Vagina (tissue), 2 donors: ENCODE results near the gene HPCAL1. TPM values are rescaled to one million over a fixed set of nuclear protein-coding genes. Genes with fewer than 3 reads are reported as not detected.

Experiments used
- DNase-seq, 2 donors: peaks; one replicate each; pipeline ENCODE4 v3.0.0-alpha.2; 2017; ENCODE audit errors: extremely low spot score in 2 of 2
- H3K27ac ChIP-seq: fragments of 200-600 bp; sonication (generic); one replicate; pipeline ENCODE4 v1.5.1; 2019
- H3K27me3 ChIP-seq: fragments of 200-600 bp; sonication (generic); one replicate; pipeline ENCODE4 v1.5.1; 2019
- H3K36me3 ChIP-seq, 2 donors: fragments of 200-600 bp; sonication (generic); one replicate each; pipeline ENCODE4 v1.5.1; 2017 to 2019
- H3K4me1 ChIP-seq: fragments of 200-600 bp; sonication (generic); one replicate; pipeline ENCODE4 v1.5.1; 2019
- H3K4me3 ChIP-seq, 2 donors: fragments of 200-600 bp; sonication (generic); 1 replicate in 1 of 2; 2 replicates in 1 of 2; pipeline ENCODE4 v1.5.1; 2016 to 2019
- H3K9me3 ChIP-seq: fragments of 200-600 bp; sonication (generic); one replicate; pipeline ENCODE4 v1.5.1; 2019
- CTCF ChIP-seq, 3 experiments: fragments of 450-650 bp in 2 of 3; fragments of 200-600 bp in 1 of 3; sonication (generic) in 1 of 3; IDR thresholded peaks; one replicate each; pipeline ENCODE4 v1.5.1; 2017 to 2019; ENCODE audit warnings: antibody characterized with exemption in 3 of 3, mild to moderate bottlenecking in 2 of 3, moderate library complexity in 2 of 3
- POLR2A ChIP-seq, 2 donors: fragments of 450-650 bp; IDR thresholded peaks; one replicate each; pipeline ENCODE4 v1.6.1; 2017; ENCODE audit warnings: antibody characterized with exemption in 2 of 2, mild to moderate bottlenecking in 2 of 2, moderate library complexity in 2 of 2
- POLR2AphosphoS5 ChIP-seq, 2 donors: sonication (generic); formaldehyde crosslinking; IDR thresholded peaks; one replicate each; pipeline ENCODE4 v1.9.0; 2017; ENCODE audit warnings: antibody characterized with exemption in 2 of 2, mild to moderate bottlenecking in 2 of 2, low read depth in 1 of 2; ENCODE audit not compliant: insufficient read depth in 1 of 2
- intact Hi-C: fragments of 100-400 bp; cut with DNase I; formaldehyde crosslinking; loops from one replicate; pipeline ENCODE4 v1.15.1; 2023
- total RNA-seq: library from RNA; depleted of rRNA; stranded (reverse); fragments of >200 nt; gene quantifications from one replicate; pipeline ENCODE4 v1.2.3, GENCODE V29; 2016

The HPCAL1 gene
- total RNA-seq, 1 donor from 2014 or later, result 43.7 TPM

DNA sequence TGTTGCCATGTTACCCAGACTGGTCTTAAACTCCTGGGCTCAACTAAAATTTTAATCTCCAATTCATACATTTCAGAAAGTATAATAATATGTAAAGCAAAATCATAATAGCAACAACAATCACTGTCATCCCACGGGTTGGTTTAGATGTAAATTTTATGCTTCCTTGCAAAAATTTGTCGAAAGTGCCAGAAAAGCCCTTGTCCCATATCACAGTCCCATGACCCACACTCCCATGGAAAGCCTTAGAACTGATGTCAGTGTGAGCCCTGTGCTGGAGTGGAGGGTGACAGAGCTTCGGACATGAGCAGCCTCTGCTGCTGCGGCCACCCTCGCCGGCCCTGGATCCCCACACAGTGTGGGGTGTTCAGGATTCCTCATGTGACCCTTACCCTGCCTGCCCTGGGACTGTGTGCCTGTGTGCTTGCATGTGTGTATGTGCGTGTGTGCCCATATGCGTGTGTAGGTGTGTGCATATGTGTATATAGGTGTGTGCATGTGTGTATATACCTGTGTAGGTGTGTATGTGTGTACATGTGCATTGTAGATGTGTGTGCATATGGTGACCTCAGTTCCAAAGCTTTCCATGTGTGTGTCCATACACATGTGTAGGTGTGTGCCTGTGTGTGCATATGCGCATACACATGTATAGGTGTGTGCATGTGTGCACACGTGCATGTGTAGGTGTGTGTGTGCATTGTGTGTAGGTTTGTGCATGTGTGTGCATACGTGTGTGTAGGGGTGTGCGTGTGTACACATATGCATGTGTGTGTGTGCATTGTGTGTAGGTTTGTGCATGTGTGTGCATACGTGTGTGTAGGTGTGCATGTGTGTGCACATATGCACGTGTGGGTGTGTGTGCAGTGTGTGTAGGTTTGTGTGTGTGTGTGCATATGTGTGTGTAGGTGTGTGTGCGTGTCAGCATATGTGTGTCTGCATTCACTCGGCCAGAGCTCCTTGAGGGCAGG, 65.1 kb downstream of the HPCAL1 start:
- Histone ChIP-seq H3K4me3 (no peak overlapping the region), H3K9me3 (no peaks in the 10 kb centered on the region), H3K4me1 (no peaks in the 10 kb centered on the region), H3K27me3 (no peaks in the 10 kb centered on the region), H3K27ac (no peak overlapping the region), H3K36me3 (no peaks in the 10 kb centered on the region)
- TF ChIP-seq POLR2A (IDR thresholded peaks at IDR 0.05) (no peak), POLR2AphosphoS5 (IDR thresholded peaks at IDR 0.05; ENCODE audit: insufficient read depth in 1 of 2, low read depth in 1 of 2) (no peak), CTCF (IDR thresholded peaks at IDR 0.05) (no peak)
- intact Hi-C loops, result no loop called here
- DNase-seq, result no peak

DNA sequence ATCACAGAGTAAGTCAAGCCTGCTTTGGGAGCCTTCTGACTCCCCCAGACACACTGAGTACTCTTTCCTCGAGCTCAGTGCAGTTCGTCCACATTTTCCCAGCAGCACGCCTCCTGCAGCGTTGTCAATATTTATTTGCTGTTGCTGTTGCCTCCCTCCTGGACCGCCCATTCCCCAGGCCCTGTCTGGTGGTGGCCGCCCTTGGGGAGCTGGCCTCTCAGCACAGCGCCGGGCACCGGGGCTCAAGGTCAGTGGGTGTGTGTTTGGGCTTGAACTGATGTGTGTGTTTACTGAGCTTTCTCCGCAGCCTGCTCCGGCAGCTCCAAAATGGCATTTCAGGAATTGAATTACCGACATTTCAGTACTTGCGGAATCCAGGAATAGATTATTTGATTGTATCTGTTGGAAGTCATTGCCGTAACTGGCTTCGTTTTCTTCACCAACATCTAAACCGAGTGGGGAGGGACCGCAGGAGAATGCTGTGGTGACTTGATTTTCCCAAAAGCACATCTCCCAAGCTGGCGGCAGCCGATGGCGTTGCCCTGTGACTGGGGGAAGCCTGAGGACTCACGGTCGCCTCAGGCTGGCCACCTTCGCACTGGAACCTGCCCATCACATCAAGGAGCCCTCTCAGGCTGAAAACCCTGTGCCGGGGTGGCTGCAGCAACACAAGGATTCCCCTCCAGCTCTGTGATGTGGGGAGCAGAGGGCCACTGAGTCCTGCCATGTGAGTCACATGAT, 66.0 kb downstream of the HPCAL1 start:
- Histone ChIP-seq H3K27me3 (no peaks in the 10 kb centered on the region), H3K36me3 (no peaks in the 10 kb centered on the region), H3K27ac (no peak overlapping the region), H3K9me3 (no peaks in the 10 kb centered on the region), H3K4me3 (no peak overlapping the region), H3K4me1 (no peaks in the 10 kb centered on the region)
- no peak for TF ChIP-seq POLR2AphosphoS5 (IDR thresholded peaks at IDR 0.05; ENCODE audit: insufficient read depth in 1 of 2, low read depth in 1 of 2)
- no peak for TF ChIP-seq POLR2A (IDR thresholded peaks at IDR 0.05)
- TF ChIP-seq CTCF (IDR thresholded peaks at IDR 0.05), result no peak
- intact Hi-C loops, result no loop called here
- DNase-seq, result no peak

- Histone ChIP-seq H3K36me3 (no peaks in the 10 kb centered on the region), H3K4me3 (no peak overlapping the region), H3K9me3 (no peaks in the 10 kb centered on the region), H3K4me1 (no peaks in the 10 kb centered on the region), H3K27ac (no peak overlapping the region), H3K27me3 (no peaks in the 10 kb centered on the region)
- TF ChIP-seq POLR2A (IDR thresholded peaks at IDR 0.05), result no peak
- TF ChIP-seq CTCF (IDR thresholded peaks at IDR 0.05), result no peak
- TF ChIP-seq POLR2AphosphoS5 (IDR thresholded peaks at IDR 0.05; ENCODE audit: insufficient read depth in 1 of 2, low read depth in 1 of 2), result no peak
- intact Hi-C loops, result no loop called here
- DNase-seq, result no peak
Observed at GRCh38 chr2:10369269-10370255, 66.9 kb downstream of the HPCAL1 start.

DNA sequence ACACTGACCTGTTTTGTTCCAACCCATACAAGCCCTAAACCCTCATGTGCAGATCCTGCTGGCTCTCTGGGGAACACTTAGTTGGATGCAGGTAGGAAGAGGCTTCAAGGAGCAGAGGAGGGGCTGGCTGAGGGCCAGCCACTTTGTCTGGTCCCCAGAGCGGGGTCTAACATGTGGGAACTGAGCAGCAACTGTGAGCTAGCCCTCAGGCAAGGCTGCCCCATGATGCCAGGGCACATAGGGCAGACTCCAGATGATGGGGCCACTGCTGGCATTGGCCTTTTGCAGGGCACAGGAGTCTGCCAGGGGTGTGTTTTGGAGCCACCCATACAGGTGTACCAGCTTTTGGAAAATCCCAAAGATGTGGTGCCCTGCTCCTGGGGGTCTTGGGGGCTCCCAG, 67.7 kb downstream of the HPCAL1 start:
- TF ChIP-seq CTCF (IDR thresholded peaks at IDR 0.05) (no peak), POLR2AphosphoS5 (IDR thresholded peaks at IDR 0.05; ENCODE audit: insufficient read depth in 1 of 2, low read depth in 1 of 2) (no peak), POLR2A (IDR thresholded peaks at IDR 0.05) (no peak)
- intact Hi-C loops, result no loop called here
- H3K4me1 ChIP-seq, result no peaks in the 10 kb centered on the region
- DNase-seq, result no peak
- H3K36me3 ChIP-seq, result no peaks in the 10 kb centered on the region
- H3K4me3 ChIP-seq, result no peak overlapping the region
- H3K27ac ChIP-seq, result no peak overlapping the region
- H3K9me3 ChIP-seq, result no peaks in the 10 kb centered on the region
- H3K27me3 ChIP-seq, result no peaks in the 10 kb centered on the region
